Effector CD4-positive, alpha-beta T cell (primary cell): ENCODE data around the gene MRPL50.

Source experiments
- DNase-seq: peaks from one replicate; pipeline ENCODE4 v3.0.0-alpha.2; 2020
- total RNA-seq: gene quantifications from one replicate; lab custom pipeline; 2026; lab: John Stamatoyannopoulos, UW

Gene MRPL50
- 22.9 reads per million, percentile 50 among the genes with 10 or more reads in this experiment for total RNA-seq

DNA sequence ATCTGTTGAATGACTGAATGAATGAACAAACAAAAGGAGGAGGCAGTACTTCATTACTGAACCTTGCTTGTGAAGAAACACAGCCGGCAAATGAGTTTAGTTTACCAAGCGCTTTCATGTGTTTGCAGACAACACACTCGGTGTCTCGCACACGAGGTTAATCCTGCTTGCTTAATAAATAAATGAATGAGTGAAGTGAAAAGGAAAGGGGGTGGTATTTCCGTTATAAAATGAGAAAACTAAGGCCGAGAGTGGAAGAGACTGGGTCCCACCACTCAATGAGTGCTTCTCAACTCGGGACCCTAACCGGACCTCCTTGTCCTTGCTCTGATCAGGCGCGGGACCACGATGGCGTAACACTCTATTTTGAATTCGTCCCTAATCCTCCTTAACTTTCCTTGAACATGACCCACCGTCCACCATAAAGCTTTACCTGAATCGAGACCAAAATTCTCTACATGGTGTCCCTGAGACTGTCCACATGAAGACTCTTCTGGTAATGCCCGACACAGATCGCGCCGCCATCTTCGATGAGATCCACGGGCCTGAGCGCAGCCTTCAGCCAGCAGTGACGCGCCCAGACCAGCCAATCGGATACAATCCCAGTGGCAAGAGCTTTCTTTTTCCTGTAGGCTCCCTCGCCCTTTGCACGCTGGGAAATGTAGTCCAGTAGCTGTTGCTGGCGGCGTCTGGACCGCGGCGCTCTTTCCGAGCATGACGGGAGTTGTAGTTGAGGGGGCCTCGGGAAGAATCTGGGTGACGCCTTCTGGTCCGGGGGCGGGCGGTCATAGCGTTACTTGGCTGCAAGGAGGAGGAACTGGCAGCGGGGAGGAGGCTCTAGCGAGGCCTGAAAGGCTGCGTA is at the start of gene MRPL50, which contains the start of gene ZNF189:
MRPL50 (minus strand) TSS at position 551 of the 862 bp plus-strand sequence; CDS start at position 525, 26 bp downstream.
ZNF189 (plus strand) TSS at position 784 of the 862 bp plus-strand sequence. CDS start 306 bp downstream, outside the sequence.
- DNase-seq = peak; percentile 99

DNA sequence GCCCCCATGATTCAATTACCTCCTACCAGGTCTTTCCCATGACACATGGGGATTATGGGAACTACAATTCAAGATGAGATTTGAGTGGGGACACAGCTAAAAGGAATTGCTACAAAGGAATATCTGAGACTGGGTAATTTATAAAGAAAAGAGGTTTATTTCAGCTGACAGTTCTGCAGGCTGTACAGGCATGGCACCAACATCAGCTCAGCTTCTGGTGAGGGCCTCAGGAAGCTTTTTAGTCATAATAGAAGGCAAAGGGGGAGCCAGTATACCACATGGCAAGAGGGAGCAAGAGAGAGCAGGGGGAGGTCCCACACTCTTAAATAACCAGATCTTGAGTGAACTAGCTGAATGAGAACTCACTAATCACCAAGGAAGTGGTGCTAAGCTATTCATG is 48.3 kb upstream of the MRPL50 start:
- no peak for DNase-seq

DNA sequence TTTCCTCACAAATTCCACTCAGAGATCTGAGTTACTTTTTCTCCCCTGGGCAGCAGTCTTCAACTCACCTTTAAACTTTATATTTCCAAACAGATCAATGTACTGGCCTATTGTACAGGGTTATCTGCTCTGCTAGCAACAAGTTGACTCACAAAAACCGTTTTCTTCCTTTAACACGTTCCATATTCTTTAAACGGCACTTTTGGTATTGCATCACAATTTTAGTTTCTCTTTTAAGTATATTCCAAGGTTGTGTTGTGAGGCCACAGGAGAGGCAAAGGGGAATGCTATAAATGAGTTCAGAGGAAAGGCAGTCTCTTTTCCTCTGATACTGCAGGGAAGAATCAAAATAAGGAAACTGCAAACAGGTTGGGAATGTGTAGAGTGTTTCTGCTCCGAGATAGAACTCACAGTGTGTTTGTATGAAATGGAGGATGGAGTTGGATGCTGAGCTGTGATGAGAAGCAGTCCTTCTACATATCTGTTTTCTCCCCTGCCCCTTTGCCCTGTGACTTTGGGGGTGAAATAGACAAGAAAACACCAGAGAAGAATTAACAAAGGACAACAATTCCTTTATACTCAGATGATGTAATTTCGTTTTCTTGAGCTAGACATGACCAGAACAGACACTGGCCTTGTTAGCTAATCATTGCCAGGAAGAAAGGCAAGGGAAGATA is 47.1 kb upstream of the MRPL50 start:
- DNase-seq = no peak

DNA sequence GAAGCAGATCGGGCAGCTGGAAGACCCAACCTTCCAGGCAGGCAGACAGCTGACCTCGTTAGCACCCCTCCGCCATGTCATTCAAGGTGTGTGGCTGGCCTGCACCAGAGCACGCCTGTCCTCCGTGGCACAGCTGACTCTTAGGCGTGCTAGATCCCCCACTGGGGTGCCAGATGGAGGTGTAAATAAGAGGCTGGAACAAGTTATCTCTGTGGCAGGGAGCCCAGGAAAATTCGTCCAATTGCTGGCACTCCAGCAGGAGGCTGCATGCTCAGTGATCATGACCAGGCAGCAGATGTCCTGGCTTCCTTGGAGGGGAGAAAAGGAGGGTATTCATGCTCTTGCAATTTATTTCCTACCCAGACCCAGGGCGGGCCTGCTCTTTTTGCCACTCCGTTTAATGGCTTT is 45.0 kb upstream of the MRPL50 start:
- DNase-seq = no peak

DNA sequence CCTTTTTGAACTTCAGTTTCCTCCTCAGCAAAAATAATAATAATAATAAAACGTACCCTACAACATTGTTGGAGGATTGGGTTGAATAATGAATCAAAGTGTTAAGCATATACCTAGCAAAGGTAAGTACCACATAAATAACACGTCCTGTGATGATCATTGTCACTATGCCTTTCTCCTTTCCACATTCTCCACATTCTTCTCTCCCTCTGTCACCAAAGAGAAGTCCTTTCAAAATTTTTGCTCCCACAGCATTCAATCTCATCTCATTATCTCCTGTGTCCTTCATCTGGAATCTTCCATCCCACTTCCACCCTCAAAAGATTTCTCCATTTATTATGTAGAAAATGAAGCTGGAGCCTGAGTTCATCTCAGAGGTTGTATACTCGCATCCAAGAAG is 44.3 kb upstream of the MRPL50 start:
- no peak for DNase-seq

DNA sequence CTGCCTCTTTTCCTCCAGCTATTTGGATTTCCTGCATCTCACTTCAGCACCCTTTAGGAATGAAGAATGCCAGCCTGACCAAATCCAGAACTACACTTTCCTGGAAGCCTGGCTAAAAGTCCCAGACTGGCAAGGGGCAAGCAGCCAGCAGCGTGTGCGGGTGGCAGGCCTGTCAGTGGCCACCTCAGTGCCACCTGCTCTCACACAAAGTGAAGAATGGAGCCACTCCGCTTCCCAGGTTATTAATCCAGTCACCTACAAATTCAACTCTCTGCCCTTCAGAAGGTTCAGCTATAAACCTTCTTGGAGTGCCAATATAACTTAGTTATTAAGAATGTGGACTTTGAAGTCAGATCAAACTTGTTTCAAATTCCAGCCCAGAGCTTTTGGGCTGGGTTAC is 43.9 kb upstream of the MRPL50 start:
- no peak for DNase-seq

DNA sequence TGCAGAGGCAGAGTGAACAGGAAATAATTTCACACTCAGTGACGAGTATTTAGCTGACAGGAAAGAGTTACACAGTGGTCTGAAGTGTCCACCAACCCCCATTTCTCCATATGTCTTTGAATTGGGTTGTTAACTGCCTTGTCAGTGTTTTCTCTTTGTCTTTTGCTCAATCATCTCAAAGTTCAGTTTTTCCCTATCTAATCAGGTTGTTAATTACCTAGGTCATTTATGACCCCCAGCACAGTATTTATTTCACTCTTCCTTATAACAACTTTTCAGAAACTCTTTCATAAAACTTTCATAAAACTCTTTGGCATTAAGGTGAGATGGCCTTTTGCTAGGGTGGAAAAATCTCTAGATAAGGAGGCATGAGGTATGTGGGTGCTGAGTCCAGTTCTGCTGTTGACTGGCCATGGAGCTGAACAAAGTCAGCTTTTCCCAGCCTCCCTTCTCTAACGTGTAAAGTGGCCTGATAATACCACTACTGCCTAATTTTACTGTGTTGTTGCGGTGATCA is 42.4 kb upstream of the MRPL50 start:
- no peak for DNase-seq

DNA sequence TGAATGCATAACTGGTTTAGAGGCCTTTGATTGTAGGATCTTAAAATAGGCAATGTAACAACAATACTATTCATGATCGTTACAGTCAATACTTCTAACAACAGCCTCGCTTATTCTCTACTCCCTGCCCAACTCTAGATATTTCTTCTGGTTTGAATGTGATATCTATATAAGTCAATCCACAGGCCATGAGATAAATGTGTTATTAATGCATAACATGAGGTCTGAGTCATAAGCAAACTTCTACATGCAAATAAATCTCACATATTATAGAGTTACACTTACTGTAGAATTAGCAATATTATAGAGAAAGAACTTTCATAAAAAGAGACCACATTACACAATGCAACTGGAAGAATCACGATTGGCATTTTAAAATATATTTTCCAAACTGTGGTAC is 40.1 kb upstream of the MRPL50 start:
- DNase-seq = no peak

DNA sequence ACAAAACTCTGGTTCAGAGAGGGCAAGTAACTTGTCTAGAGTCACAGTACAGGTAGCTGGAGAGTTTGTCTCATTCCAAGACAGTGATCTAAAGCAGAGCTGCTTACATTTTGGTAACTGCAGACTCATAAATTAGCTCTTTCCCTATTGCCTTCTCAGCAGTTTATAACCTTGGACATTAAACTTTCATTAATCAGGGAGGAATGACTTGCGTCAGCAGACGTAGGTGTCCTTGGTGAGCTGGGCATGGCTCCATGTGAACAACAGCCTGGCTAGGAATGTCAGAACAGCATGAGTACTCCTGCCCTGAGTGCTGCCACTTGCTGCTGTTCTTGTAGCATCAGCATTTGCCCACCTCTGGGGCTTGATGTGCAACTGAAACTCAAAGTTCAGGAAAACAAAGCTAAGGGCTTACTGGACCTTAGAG is 39.4 kb upstream of the MRPL50 start:
- no peak for DNase-seq

DNA sequence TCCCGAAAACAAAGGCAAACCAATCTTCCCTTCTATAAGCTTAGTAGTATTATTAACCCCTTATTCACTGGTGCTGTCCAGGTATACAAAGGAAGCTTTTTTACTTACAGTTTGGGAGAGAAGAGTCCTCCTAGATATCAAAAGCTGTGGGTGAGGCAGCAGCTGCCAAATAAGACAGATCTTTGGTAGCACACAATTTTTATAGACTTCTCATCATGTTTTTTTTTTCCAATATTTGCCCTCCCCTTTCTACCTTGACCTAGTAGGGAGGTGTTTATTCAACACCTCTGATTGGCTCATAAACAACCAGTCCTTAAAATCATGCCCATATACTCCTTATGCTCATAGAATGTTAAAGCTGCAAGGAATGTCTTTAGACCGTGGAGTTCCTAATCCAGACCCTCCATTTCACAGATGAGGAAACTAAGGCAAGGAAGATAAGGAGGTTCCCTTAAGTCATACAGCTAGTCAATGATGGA is 37.2 kb upstream of the MRPL50 start, which contains the start of gene ALDOB:
ALDOB (minus strand) TSS at position 174 of the 479 bp plus-strand sequence. CDS start 4,887 bp downstream, outside the sequence.
- no peak for DNase-seq

DNA sequence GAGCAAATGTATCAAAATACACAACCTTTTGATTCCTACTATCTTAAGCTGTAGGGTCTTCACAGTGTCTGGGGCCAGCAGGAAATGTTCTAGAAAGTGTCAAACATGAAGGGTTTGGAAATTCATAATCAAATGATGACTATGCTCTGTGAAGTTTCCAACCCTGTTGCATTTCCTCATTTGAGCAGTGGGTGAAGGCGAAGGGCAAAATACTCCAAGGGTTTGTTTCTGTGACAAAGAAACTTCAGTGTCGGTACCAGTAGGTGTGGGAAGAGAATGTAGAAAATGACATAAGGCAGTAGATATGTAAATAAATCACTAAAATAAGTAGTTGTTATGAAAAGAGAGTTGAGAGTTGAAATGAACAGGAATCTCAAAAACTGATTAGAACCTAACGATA is 36.6 kb upstream of the MRPL50 start:
- DNase-seq = no peak

DNA sequence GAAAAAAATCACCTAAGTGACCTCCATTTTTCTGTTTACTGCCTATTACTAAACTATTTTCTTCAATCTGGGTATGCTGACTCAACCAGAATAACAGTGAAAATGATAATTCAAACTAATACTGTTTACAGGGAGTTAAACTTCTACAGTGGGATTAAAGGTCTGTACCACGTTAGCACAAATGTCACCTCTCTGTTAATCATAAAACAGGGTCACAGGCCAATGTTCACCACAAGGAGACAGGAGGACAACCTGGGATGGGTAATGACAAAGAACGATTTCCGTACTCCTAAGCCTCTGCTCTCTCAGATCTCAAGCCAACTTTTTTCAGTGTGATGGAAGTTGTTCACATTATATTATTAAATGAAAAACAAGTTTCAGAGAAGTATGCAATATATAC is 34.8 kb upstream of the MRPL50 start:
- DNase-seq = no peak

DNA sequence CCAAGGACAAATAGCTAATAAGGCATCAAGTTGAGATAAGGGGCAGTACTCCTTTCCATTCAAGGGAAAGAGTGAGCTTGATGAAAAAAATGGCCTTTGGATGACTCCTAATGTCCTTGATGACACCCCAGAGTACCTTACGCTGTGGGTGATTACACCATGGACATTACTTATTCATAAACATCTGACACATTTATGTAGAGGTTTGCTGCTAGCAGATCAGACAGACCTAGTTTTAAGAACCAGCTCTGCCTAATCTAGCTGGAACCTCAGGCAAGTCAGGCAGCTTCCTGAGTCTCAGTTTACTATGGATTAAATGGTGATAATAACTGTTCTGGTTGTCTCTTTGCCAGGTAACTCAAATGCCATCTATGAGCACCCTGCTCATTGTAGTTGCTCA is 34.3 kb upstream of the MRPL50 start:
- DNase-seq = no peak

DNA sequence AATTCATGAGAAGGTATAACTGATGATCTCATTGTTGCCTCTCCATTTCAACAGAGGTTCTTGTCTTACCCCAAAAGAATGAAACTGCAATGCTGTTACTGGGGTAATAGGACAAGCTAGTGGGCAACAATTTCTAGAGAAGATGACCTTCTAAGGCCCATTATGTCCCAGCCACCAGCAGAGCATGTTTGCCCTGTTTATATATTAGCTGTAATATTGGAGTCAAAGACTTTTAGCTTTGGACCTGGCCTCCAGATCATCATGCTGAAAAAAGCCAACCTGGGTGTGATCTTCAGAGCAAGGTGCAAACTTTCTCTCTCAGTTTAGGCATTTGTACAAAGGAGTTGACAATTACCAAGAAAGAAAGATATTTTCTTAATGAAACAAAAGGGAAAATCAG is 33.8 kb upstream of the MRPL50 start:
- DNase-seq = no peak

DNA sequence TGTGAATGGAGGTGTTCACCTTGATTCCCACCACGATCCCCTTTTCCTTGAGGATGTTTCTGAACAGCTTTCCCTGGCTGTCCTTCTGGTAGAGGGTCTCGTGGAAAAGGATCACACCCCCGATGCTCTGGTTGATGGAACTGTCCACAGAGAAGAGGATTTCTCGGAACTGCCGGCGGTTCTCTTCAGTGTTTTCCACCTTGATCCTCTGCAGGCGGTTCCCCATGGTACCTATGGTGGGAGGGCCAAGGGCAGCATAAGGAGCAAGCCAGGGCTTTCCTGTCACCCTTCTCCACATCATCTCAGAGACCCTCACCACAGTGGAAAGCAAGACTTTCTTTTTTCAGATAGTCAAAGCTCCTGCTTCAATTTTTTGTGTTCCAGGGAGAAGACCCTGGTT is 31.3 kb upstream of the MRPL50 start:
- DNase-seq = no peak

DNA sequence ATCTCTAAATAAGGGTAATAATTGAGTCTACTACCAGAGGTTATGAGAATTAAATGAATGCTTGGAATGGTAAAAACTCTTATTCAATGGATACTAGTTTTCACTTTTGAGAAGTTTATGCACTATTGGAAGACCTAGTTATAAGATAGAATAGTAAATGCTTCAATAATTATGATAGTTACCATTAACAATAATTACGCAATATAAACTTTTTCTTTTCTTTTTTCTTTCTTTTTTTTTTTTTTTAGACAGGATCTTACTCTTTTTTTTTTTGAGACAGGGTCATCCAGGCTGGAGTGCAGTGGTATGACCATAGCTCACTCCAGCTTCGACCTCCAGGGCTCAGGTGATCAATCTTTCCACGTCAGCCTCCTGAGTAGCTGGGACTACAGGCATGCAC is 30.5 kb upstream of the MRPL50 start:
- DNase-seq = no peak

DNA sequence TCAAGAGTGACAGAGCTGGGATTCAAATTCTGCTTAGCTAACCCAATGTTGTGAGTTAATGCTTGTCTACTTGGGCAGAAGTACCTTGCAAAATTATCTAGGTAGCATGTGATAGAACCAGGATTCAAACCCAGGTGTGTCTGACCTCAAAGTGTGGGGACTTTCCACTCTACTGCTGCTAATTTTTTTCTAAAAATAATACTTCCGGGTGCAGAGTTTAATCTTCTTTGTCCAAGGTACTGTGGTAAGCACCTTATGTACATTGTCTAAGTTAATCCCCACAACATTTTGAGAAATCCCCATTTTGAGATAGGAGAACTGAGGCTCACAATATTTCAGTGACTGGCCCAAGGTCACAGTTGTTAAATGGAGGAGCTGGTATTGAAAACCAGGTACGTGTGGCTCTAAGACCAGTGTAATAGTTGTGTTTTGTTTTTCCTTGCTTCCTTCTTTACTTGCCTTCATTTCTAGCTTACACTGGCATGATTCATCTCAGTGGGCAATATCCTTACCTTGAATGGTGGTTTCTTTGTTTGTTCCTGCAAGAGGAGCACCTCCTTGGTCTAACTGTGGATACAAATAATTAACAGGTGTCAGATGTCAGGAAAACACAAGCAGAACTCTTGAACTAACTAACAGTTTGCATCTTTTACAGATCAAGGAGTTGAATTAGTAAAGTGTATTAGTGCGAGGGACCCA is 29.7 kb upstream of the MRPL50 start:
- no peak for DNase-seq

DNA sequence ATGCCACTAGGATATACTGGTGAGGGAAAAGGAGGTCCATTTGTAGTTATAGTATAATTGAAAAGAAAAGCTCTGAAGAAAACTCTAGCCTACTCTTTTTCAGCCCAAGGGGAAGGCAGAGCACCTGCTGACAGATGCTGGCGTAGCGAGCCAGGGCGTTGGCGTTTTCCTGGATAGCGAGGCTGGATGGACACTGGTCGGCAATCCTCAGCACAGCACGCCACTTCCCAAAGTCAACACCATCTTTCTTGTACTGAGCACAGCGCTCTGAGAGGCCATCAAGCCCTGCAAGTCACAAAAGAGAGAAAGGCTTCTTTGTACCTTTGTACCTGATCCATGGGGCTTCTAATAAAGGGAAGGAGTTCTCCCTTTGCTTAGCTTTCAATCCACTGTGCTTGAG is 28.9 kb upstream of the MRPL50 start:
- no peak for DNase-seq

DNA sequence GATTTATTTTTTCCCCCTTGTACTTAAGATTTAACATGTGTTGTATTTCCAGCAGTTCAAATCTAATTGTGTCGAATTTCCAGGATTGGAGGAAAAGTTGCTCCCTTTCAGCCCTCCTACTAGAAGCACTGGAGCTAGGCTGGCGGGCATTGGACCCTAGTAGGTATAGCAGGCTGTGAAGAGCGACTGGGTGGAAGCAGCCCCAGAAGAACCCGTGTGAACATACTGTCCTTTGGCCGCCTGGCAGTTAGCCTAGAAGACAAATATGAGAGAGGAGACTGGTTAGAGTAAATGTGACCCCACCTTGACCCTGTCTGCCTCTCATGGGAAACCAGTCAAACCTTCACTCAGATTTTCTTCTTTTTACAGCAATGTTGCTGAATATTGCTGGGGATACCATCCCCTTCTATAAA is 23.2 kb upstream of the MRPL50 start:
- no peak for DNase-seq

DNA sequence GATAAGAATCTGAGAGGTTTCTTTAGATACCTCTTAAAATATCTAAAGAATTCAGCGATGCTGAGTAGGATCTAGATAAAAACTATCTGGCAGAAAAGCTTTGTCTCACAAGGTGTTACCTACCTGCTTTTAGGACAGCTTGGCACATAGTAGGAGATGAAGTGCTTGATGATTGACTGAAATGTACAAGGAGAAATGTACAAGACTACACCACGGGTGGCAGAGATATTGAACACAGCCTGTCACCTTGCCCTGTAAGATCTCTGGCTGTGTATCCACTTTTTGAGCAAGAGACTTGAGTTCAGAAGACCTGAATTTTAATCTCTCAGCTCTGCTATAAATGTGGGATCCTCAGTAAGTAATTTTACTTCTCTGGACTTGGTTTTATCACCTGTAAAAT is 21.4 kb upstream of the MRPL50 start:
- no peak for DNase-seq

DNA sequence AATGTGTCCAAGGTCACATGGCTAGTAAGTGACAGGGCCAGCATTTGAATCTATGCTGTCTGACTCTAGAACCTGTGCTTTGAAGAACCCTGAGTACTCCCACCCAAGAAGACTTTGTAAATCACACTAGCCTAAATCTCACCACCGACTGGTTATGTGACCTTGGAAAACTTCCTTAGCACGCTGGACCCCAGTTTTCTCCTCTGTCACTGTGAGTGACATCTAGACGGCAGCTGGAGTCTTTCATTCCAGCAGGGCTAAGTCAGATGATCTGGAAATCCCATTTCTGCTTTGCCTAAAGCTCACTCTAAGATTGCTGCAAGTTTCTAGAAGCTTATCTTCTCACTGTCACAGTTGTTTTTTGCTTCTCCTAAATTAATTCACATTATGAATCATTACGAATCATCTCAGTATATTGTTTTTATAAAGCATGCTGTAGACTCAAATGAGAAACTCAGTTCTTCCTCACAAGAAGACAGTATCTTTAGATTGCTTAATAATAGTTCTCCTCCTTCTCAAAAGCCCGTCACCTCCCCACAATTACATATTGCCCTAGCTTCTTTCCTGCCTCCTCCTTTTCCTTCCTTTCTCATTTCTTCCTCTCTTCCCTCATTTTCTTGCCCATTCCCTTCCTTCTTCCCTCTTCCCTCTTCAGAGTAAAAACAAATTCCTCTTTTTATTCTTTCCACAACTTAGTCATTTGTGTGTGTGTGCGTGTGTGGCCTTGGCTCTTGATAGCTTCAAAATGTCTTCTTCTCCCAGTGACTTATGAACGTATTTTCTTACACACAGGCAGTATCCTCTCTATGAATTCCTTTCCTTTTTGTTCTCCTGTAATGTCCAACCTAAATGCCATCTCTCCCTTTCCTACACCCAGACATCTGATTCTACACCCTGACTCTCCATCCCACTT is 20.4 kb upstream of the MRPL50 start:
- no peak for DNase-seq

DNA sequence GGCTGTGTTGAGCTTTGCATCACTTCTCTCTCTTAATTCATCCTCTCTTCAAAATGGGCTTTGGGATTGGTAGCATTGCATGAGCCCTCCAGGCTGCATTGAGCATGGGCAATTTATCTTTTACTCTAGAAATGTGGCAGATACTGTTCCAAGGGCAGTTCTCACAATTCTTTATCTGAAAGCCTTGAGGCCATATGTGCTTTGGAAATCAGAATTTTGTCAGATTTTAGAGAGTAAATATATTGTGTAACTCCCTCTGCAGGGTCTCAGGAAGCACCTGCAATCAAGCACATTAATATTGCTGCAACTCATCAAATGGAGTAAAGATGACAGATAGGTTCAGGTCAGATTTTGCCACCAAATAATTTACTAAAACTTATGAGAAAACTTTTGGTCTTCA is 19.6 kb upstream of the MRPL50 start:
- DNase-seq = no peak
